ENCODE data around the gene CDH4.

Gene CDH4

GRCh38 chr20:61449057-61449609, 197.1 kb downstream of the CDH4 start:
- peak overlapping the region; percentile 70 for H2BK5ac ChIP-seq (ENCODE audit: low read length)
- no peak overlapping the region for H3K9ac ChIP-seq (ENCODE audit: low read depth, low read length, poor library complexity)
- no peak overlapping the region for H3K4me2 ChIP-seq (ENCODE audit: insufficient read depth, low read length, poor library complexity, severe bottlenecking)
- H3K4ac ChIP-seq (ENCODE audit: low read length), result no peak overlapping the region
- H3K79me1 ChIP-seq (ENCODE audit: low read depth, low read length), result no peaks in the 10 kb centered on the region
- peaks cover 19 to 25% of the 10 kb centered on the region in 2 donors for H3K4me1 ChIP-seq (ENCODE audit: control insufficient read depth in 2 of 2, insufficient read depth in 1 of 2, low read depth in 1 of 2, low read length in 2 of 2)
- no peak overlapping the region for H4K91ac ChIP-seq (ENCODE audit: low read depth, low read length, poor library complexity)
- H2BK15ac ChIP-seq (ENCODE audit: low read length), result no peak overlapping the region
- peak overlapping the region; percentile 93 for H2AK5ac ChIP-seq (ENCODE audit: low read depth, low read length)
- no peak overlapping the region for H4K8ac ChIP-seq (ENCODE audit: low read depth, low read length)
- no peak overlapping the region for H3K14ac ChIP-seq (ENCODE audit: low read length)
- no CpG with 5 or more reads among the region's 8 CpGs for WGBS, 2 donors (ENCODE audit: extremely low coverage in 2 of 2, insufficient read length in 2 of 2, insufficient replicate concordance in 1 of 2)
- H3K36me3 ChIP-seq (replicated peaks in 1 of 2; ENCODE audit: control insufficient read depth in 2 of 2, insufficient read depth in 2 of 2, low read length in 2 of 2), result no peaks in the 10 kb centered on the region
- no peak for DNase-seq (ENCODE audit: low spot score)
- no peaks in the 10 kb centered on the region for H3K9me3 ChIP-seq (replicated peaks in 1 of 2; ENCODE audit: control insufficient read depth in 2 of 2, insufficient read depth in 1 of 2, low read depth in 1 of 2, low read length in 2 of 2)
- H2BK120ac ChIP-seq (ENCODE audit: low read depth, low read length), result no peak overlapping the region
- no peak overlapping the region for H3K27ac ChIP-seq (replicated peaks; ENCODE audit: low read length)
- no peak overlapping the region for H2BK12ac ChIP-seq (ENCODE audit: low read length)
- H3K4me3 ChIP-seq (ENCODE audit: low read length in 2 of 2), result no peak overlapping the region
- H3K27me3 ChIP-seq (ENCODE audit: control insufficient read depth in 3 of 3, insufficient read depth in 3 of 3, low read depth in 1 of 3, low read length in 3 of 3), result no peaks in the 10 kb centered on the region
- H2AFZ ChIP-seq (ENCODE audit: low read length), result no peak overlapping the region
- no peak overlapping the region for H3K23ac ChIP-seq (ENCODE audit: low read depth, low read length, poor library complexity)
- H3K18ac ChIP-seq (ENCODE audit: low read length), result peak overlapping the region; percentile 73

GRCh38 chr20:61449916-61450315, 197.9 kb downstream of the CDH4 start:
- Histone ChIP-seq H3K9me3 (replicated peaks in 1 of 2; ENCODE audit: control insufficient read depth in 2 of 2, insufficient read depth in 1 of 2, low read depth in 1 of 2, low read length in 2 of 2) (no peaks in the 10 kb centered on the region), H4K8ac (ENCODE audit: low read depth, low read length) (no peak overlapping the region), H3K4me2 (ENCODE audit: insufficient read depth, low read length, poor library complexity, severe bottlenecking) (no peak overlapping the region), H2BK15ac (ENCODE audit: low read length) (no peak overlapping the region), H3K4ac (ENCODE audit: low read length) (no peak overlapping the region), H4K91ac (ENCODE audit: low read depth, low read length, poor library complexity) (no peak overlapping the region), H3K27ac (replicated peaks; ENCODE audit: low read length) (no peak overlapping the region), H3K18ac (ENCODE audit: low read length) (no peak overlapping the region), H3K9ac (ENCODE audit: low read depth, low read length, poor library complexity) (no peak overlapping the region), H3K4me3 (ENCODE audit: low read length in 2 of 2) (no peak overlapping the region), H2AFZ (ENCODE audit: low read length) (no peak overlapping the region), H3K14ac (ENCODE audit: low read length) (no peak overlapping the region), H3K4me1 (ENCODE audit: control insufficient read depth in 2 of 2, insufficient read depth in 1 of 2, low read depth in 1 of 2, low read length in 2 of 2) (peaks cover 17 to 23% of the 10 kb centered on the region in 2 donors), H2BK5ac (ENCODE audit: low read length) (no peak overlapping the region), H2AK5ac (ENCODE audit: low read depth, low read length) (no peak overlapping the region), H3K36me3 (replicated peaks in 1 of 2; ENCODE audit: control insufficient read depth in 2 of 2, insufficient read depth in 2 of 2, low read length in 2 of 2) (no peaks in the 10 kb centered on the region), H3K79me1 (ENCODE audit: low read depth, low read length) (no peaks in the 10 kb centered on the region), H3K27me3 (ENCODE audit: control insufficient read depth in 3 of 3, insufficient read depth in 3 of 3, low read depth in 1 of 3, low read length in 3 of 3) (no peaks in the 10 kb centered on the region), H2BK120ac (ENCODE audit: low read depth, low read length) (no peak overlapping the region), H2BK12ac (ENCODE audit: low read length) (no peak overlapping the region), H3K23ac (ENCODE audit: low read depth, low read length, poor library complexity) (no peak overlapping the region)
- no CpG with 5 or more reads among the region's 2 CpGs for WGBS, 2 donors (ENCODE audit: extremely low coverage in 2 of 2, insufficient read length in 2 of 2, insufficient replicate concordance in 1 of 2)
- no peak for DNase-seq (ENCODE audit: low spot score)

- Histone ChIP-seq H2BK12ac (ENCODE audit: low read length) (no peak overlapping the region), H3K9me3 (replicated peaks in 1 of 2; ENCODE audit: control insufficient read depth in 2 of 2, insufficient read depth in 1 of 2, low read depth in 1 of 2, low read length in 2 of 2) (peaks cover 0 to under 1% of the 10 kb centered on the region in 2 donors), H3K27ac (replicated peaks; ENCODE audit: low read length) (no peak overlapping the region), H4K91ac (ENCODE audit: low read depth, low read length, poor library complexity) (no peak overlapping the region), H3K4me1 (ENCODE audit: control insufficient read depth in 2 of 2, insufficient read depth in 1 of 2, low read depth in 1 of 2, low read length in 2 of 2) (peaks cover 13 to 19% of the 10 kb centered on the region in 2 donors), H3K14ac (ENCODE audit: low read length) (no peak overlapping the region), H4K8ac (ENCODE audit: low read depth, low read length) (no peak overlapping the region), H2AK5ac (ENCODE audit: low read depth, low read length) (peak overlapping the region; percentile 2), H3K4ac (ENCODE audit: low read length) (no peak overlapping the region), H3K18ac (ENCODE audit: low read length) (no peak overlapping the region), H3K4me2 (ENCODE audit: insufficient read depth, low read length, poor library complexity, severe bottlenecking) (no peak overlapping the region), H3K4me3 (ENCODE audit: low read length in 2 of 2) (no peak overlapping the region), H2BK120ac (ENCODE audit: low read depth, low read length) (no peak overlapping the region), H2BK15ac (ENCODE audit: low read length) (no peak overlapping the region), H3K9ac (ENCODE audit: low read depth, low read length, poor library complexity) (no peak overlapping the region), H3K27me3 (ENCODE audit: control insufficient read depth in 3 of 3, insufficient read depth in 3 of 3, low read depth in 1 of 3, low read length in 3 of 3) (no peaks in the 10 kb centered on the region), H3K79me1 (ENCODE audit: low read depth, low read length) (no peaks in the 10 kb centered on the region), H3K23ac (ENCODE audit: low read depth, low read length, poor library complexity) (no peak overlapping the region), H2BK5ac (ENCODE audit: low read length) (no peak overlapping the region), H3K36me3 (replicated peaks in 1 of 2; ENCODE audit: control insufficient read depth in 2 of 2, insufficient read depth in 2 of 2, low read length in 2 of 2) (no peaks in the 10 kb centered on the region), H2AFZ (ENCODE audit: low read length) (no peak overlapping the region)
- no CpG with 5 or more reads among the region's 6 CpGs for WGBS, 2 donors (ENCODE audit: extremely low coverage in 2 of 2, insufficient read length in 2 of 2, insufficient replicate concordance in 1 of 2)
- no peak for DNase-seq (ENCODE audit: low spot score)
These were observed 198.5 kb downstream of the CDH4 start for GRCh38 chr20:61450549-61450948.

GRCh38 chr20:61451009-61451408, 198.9 kb downstream of the CDH4 start:
- H3K9me3 ChIP-seq (replicated peaks in 1 of 2; ENCODE audit: control insufficient read depth in 2 of 2, insufficient read depth in 1 of 2, low read depth in 1 of 2, low read length in 2 of 2), result peaks cover 0 to 2% of the 10 kb centered on the region in 2 donors
- no CpG with 5 or more reads among the region's 10 CpGs for WGBS, 2 donors (ENCODE audit: extremely low coverage in 2 of 2, insufficient read length in 2 of 2, insufficient replicate concordance in 1 of 2)
- no peak overlapping the region for H3K27ac ChIP-seq (replicated peaks; ENCODE audit: low read length)
- no peak overlapping the region for H3K4me2 ChIP-seq (ENCODE audit: insufficient read depth, low read length, poor library complexity, severe bottlenecking)
- H3K4ac ChIP-seq (ENCODE audit: low read length), result no peak overlapping the region
- no peaks in the 10 kb centered on the region for H3K36me3 ChIP-seq (replicated peaks in 1 of 2; ENCODE audit: control insufficient read depth in 2 of 2, insufficient read depth in 2 of 2, low read length in 2 of 2)
- peaks cover 10 to 19% of the 10 kb centered on the region in 2 donors for H3K4me1 ChIP-seq (ENCODE audit: control insufficient read depth in 2 of 2, insufficient read depth in 1 of 2, low read depth in 1 of 2, low read length in 2 of 2)
- no peak for DNase-seq (ENCODE audit: low spot score)
- no peak overlapping the region for H2AFZ ChIP-seq (ENCODE audit: low read length)
- no peak overlapping the region for H3K4me3 ChIP-seq (ENCODE audit: low read length in 2 of 2)
- no peak overlapping the region for H3K14ac ChIP-seq (ENCODE audit: low read length)
- H3K79me1 ChIP-seq (ENCODE audit: low read depth, low read length), result no peaks in the 10 kb centered on the region
- no peak overlapping the region for H3K23ac ChIP-seq (ENCODE audit: low read depth, low read length, poor library complexity)
- H3K18ac ChIP-seq (ENCODE audit: low read length), result peak overlapping the region; percentile 35
- H2BK12ac ChIP-seq (ENCODE audit: low read length), result no peak overlapping the region
- no peaks in the 10 kb centered on the region for H3K27me3 ChIP-seq (ENCODE audit: control insufficient read depth in 3 of 3, insufficient read depth in 3 of 3, low read depth in 1 of 3, low read length in 3 of 3)
- no peak overlapping the region for H2BK120ac ChIP-seq (ENCODE audit: low read depth, low read length)
- no peak overlapping the region for H2AK5ac ChIP-seq (ENCODE audit: low read depth, low read length)
- H2BK5ac ChIP-seq (ENCODE audit: low read length), result no peak overlapping the region
- no peak overlapping the region for H4K91ac ChIP-seq (ENCODE audit: low read depth, low read length, poor library complexity)
- H4K8ac ChIP-seq (ENCODE audit: low read depth, low read length), result no peak overlapping the region
- H3K9ac ChIP-seq (ENCODE audit: low read depth, low read length, poor library complexity), result no peak overlapping the region
- H2BK15ac ChIP-seq (ENCODE audit: low read length), result no peak overlapping the region
